HepG2 (cell line): ENCODE measurements around the gene ATG9A. TPM values are rescaled to one million over a fixed set of nuclear protein-coding genes. Genes with fewer than 3 reads are reported as not detected.
A peak's percentile ranks its signal among the peaks of the same experiment; 100 is the strongest.

Experiments
- ATAC-seq: fragments of 200-7000 bp; cut with Tn5 transposase; 3 replicates; pipeline ENCODE4 v1.9.1; 2020; ENCODE audit warnings: mild to moderate bottlenecking, moderate library complexity
- BruUV-seq: library from RNA; stranded (reverse); fragments of 400-500 nt; replicated peaks from 2 replicates; lab custom pipeline; 2021; lab: Mats Ljungman, UMichigan
- CTCF ChIA-PET: fragments of 300-600 bp; formaldehyde crosslinking; extraction: SDS; loops from one replicate; lab custom pipeline; 2021; ENCODE audit warnings: low total read pairs, inconsistent platforms, low intra/inter-chr PET ratio; lab: Yijun Ruan, JAX
- POLR2A ChIA-PET: fragments of 350-600 bp; sonication (Branson Sonifier 250); formaldehyde crosslinking; loops from one replicate; lab custom pipeline; 2020; ENCODE audit warnings: antibody characterized with exemption, inconsistent platforms; lab: Yijun Ruan, JAX
- DNase-seq: peaks from one replicate; pipeline ENCODE4 v3.0.0-alpha.2; 2015; ENCODE audit warnings: low spot score
- FAIRE-seq: peaks from 3 replicates; lab custom pipeline; 2011; peaks lifted over from hg19 to GRCh38; lab: Jason Lieb, UNC
- H2AFZ ChIP-seq: one replicate; pipeline ENCODE4 v1.6.1; 2011; ENCODE audit warnings: low read length, inconsistent platforms
- H3K27ac ChIP-seq: fragments of 300-600 bp; 3 replicates; pipeline ENCODE4 v1.8.0; 2011; ENCODE audit warnings: mixed run types, mild to moderate bottlenecking, mixed read lengths, low read length, inconsistent platforms; ENCODE audit not compliant: insufficient read depth; ENCODE audit errors: extremely low read length
- H3K27me3 ChIP-seq, 2 experiments: fragments of 200-600 bp in 1 of 2; 2 replicates in 1 of 2; 3 replicates in 1 of 2; pipeline versions ENCODE4 v1.6.0 to v1.8.0; 2011; ENCODE audit warnings: low read length in 2 of 2, mild to moderate bottlenecking in 2 of 2, moderate library complexity in 2 of 2, inconsistent platforms in 1 of 2; ENCODE audit not compliant: insufficient read depth in 2 of 2, control insufficient read depth in 1 of 2
- H3K36me3 ChIP-seq, 2 experiments: fragments of 200-600 bp in 1 of 2; replicated peaks in 1 of 2; 2 replicates in 1 of 2; 3 replicates in 1 of 2; pipeline versions ENCODE4 v1.5.1 to v1.8.0; 2011; ENCODE audit warnings: low read length in 2 of 2, inconsistent platforms in 1 of 2; ENCODE audit not compliant: insufficient read depth in 2 of 2, control insufficient read depth in 1 of 2
- H3K4me1 ChIP-seq: 2 replicates; pipeline ENCODE4 v1.5.1; 2012; ENCODE audit warnings: low read length, inconsistent platforms; ENCODE audit not compliant: insufficient read depth
- H3K4me2 ChIP-seq: 2 replicates; pipeline ENCODE4 v1.6.0; 2011; ENCODE audit warnings: low read depth, low read length, inconsistent platforms
- H3K4me3 ChIP-seq, 3 experiments: fragments of 200-600 bp in 1 of 3; sonication (generic), shearing (Covaris generic) in 1 of 3; replicated peaks in 1 of 3; 2 replicates each; pipeline ENCODE4 v1.5.1; 2011 to 2016; ENCODE audit warnings: low read length in 3 of 3, inconsistent platforms in 2 of 3, low read depth in 2 of 3, mild to moderate bottlenecking in 2 of 3, control low read depth in 1 of 3, mixed read lengths in 1 of 3; ENCODE audit not compliant: insufficient read depth in 1 of 3
- H3K79me2 ChIP-seq: one replicate; pipeline ENCODE4 v1.6.1; 2011; ENCODE audit warnings: low read length, inconsistent platforms; ENCODE audit not compliant: insufficient read depth
- H3K9ac ChIP-seq: 2 replicates; pipeline ENCODE4 v1.6.0; 2011; ENCODE audit warnings: mild to moderate bottlenecking, low read depth, low read length, inconsistent platforms; ENCODE audit not compliant: insufficient read depth
- H3K9me3 ChIP-seq: 2 replicates; pipeline ENCODE4 v1.5.1; 2012; ENCODE audit warnings: mild to moderate bottlenecking, low read length
- H4K20me1 ChIP-seq: 2 replicates; pipeline ENCODE4 v1.6.0; 2011; ENCODE audit warnings: inconsistent platforms, mild to moderate bottlenecking, low read length, moderate library complexity; ENCODE audit not compliant: insufficient read depth
- AGO2 ChIP-seq: fragments of 200-400 bp; formaldehyde crosslinking; optimal IDR thresholded peaks from 2 replicates; pipeline ENCODE3; 2017; ENCODE audit warnings: mild to moderate bottlenecking, low read depth, low read length, moderate library complexity
- CHD4 ChIP-seq: fragments of 200-600 bp; sonication (generic); IDR thresholded peaks from 2 replicates; pipeline ENCODE4 v1.7.0; 2017; ENCODE audit warnings: mild to moderate bottlenecking, low read length, borderline replicate concordance
- DRAP1 ChIP-seq: IDR thresholded peaks from 2 replicates; pipeline ENCODE4 v1.6.1; 2016; ENCODE audit warnings: missing genetic modification reagents, missing compliant biosample characterization
- ELF1 ChIP-seq: sonication (generic); formaldehyde crosslinking; IDR thresholded peaks from 2 replicates; pipeline ENCODE4 v1.4.0; 2020; ENCODE audit warnings: missing genetic modification reagents
- GZF1 ChIP-seq: sonication (generic); formaldehyde crosslinking; IDR thresholded peaks from 2 replicates; pipeline ENCODE4 v1.5.1; 2020; ENCODE audit warnings: mild to moderate bottlenecking, missing genetic modification reagents
- SPEN ChIP-seq: sonication (generic); formaldehyde crosslinking; IDR thresholded peaks from 2 replicates; pipeline ENCODE4 v1.5.1; 2020; ENCODE audit warnings: low read depth, mild to moderate bottlenecking, missing genetic modification reagents
- TAF15 ChIP-seq: fragments of 200-400 bp; formaldehyde crosslinking; IDR thresholded peaks from one replicate; pipeline ENCODE4 v1.6.1; 2018; ENCODE audit warnings: mild to moderate bottlenecking, low read depth, low read length; ENCODE audit not compliant: poor library complexity, severe bottlenecking
- TBX2 ChIP-seq: sonication (generic); formaldehyde crosslinking; IDR thresholded peaks from 2 replicates; pipeline ENCODE4 v1.5.0; 2020; ENCODE audit warnings: missing genetic modification reagents, mild to moderate bottlenecking, borderline replicate concordance
- ZMYM3 ChIP-seq: sonication (generic); formaldehyde crosslinking; IDR thresholded peaks from 2 replicates; pipeline ENCODE4 v1.5.1; 2020; ENCODE audit warnings: mild to moderate bottlenecking, missing genetic modification reagents
- ZNF431 ChIP-seq: sonication (generic); formaldehyde crosslinking; IDR thresholded peaks from 2 replicates; pipeline ENCODE4 v1.9.0; 2022; ENCODE audit warnings: missing genetic modification reagents, low read depth, mild to moderate bottlenecking, borderline replicate concordance
- ZNF557 ChIP-seq: sonication (generic); formaldehyde crosslinking; IDR thresholded peaks from 2 replicates; pipeline ENCODE4 v1.4.0; 2020; ENCODE audit warnings: missing genetic modification reagents
- ZNF709 ChIP-seq: sonication (generic); formaldehyde crosslinking; IDR thresholded peaks from 2 replicates; pipeline ENCODE4 v1.5.0; 2020; ENCODE audit warnings: mild to moderate bottlenecking, missing genetic modification reagents
- ZNF800 ChIP-seq: sonication (generic); formaldehyde crosslinking; IDR thresholded peaks from 2 replicates; pipeline ENCODE4 v1.4.0; 2020; ENCODE audit warnings: missing genetic modification reagents
- ZNF841 ChIP-seq: sonication (generic); formaldehyde crosslinking; IDR thresholded peaks from 2 replicates; pipeline ENCODE4 v1.8.1; 2023; ENCODE audit warnings: missing genetic modification reagents, borderline replicate concordance
- WGBS: methylation state at CpG from one replicate; pipeline ENCODE4 v1.1.6; 2017; ENCODE audit warnings: low lambda C conversion rate; 5-methylcytosine and 5-hydroxymethylcytosine counted together
- in situ Hi-C: cut with HindIII; loops from 2 replicates; pipeline ENCODE4 v1.10.0; 2017; ENCODE audit warnings: low pct_unique_long_range_greater_than_20kb; ENCODE audit not compliant: extremely low pct_ligation_motif_present
- intact Hi-C: fragments of 100-400 bp; cut with micrococcal nuclease; formaldehyde crosslinking; loops from one replicate; pipeline ENCODE4 v1.10.0; 2022; ENCODE audit not compliant: unreplicated experiment
- polyA plus RNA-seq, 8 experiments: library from polyadenylated mRNA; depleted of rRNA in 3 of 8; stranded (reverse) in 7 of 8; unstranded in 1 of 8; fragments of >200 nt; fragmentation: Illumina TruSeq in 4 of 8; extraction: Trizol in 4 of 8; gene quantifications; 2 replicates each; pipeline versions ENCODE4 v1.2.1 to v1.2.3, GENCODE V29; 2011 to 2016; ENCODE audit warnings: low read depth in 4 of 8, missing spikeins in 1 of 8, mixed read lengths in 1 of 8; ENCODE audit not compliant: insufficient read depth in 1 of 8
- total RNA-seq, 5 experiments: library from RNA; depleted of rRNA; stranded (reverse); fragments of >200 nt; fragmentation: Illumina TruSeq; extraction: Trizol; gene quantifications; 2 replicates each; pipeline ENCODE4 v1.2.3, GENCODE V29; 2016; ENCODE audit warnings: low read depth in 1 of 5
- TF ChIP-seq, protein P1 (sequence below): sonication (generic); formaldehyde crosslinking; IDR thresholded peaks from 2 replicates; pipeline ENCODE4 v1.5.1; 2020; ENCODE audit warnings: mild to moderate bottlenecking, missing genetic modification reagents, borderline replicate concordance
- TF ChIP-seq, protein P2 (sequence below): IDR thresholded peaks from 2 replicates; pipeline ENCODE4 v1.6.1; 2016; ENCODE audit warnings: control low read depth

ATG9A gene
- total and polyA plus RNA-seq, 2 of the 13 experiments (the other 11 are each of a cell fraction or from before 2014, with no cell fraction given), result 35.0 to 131 TPM

- peak; percentile 38; the same call in 1 of the 2 replicates for TF ChIP-seq CHD4
- TF ChIP-seq ZNF431 (CRISPR knock-in tag), result 0 out of 2 replicates have a peak, but pooled peaks have one; percentile 3
- no peak for TF ChIP-seq ELF1 (CRISPR knock-in tag)
- TF ChIP-seq ZNF557, result no peak
- peak; percentile 57 for TF ChIP-seq ZMYM3
- TF ChIP-seq DRAP1 (CRISPR knock-in tag), result no peak
Measured at GRCh38 chr2:219244789-219245147, 15.3 kb upstream of the ATG9A start (continued).

- H3K27me3 ChIP-seq, result no peaks in the 10 kb centered on the region; a peak in 1 of 5 replicates
- 89% methylated on average over 27 of the region's 28 CpGs for WGBS
- H3K9ac ChIP-seq, result no peak overlapping the region
- DNase-seq (no peak), ATAC-seq (no peak), FAIRE-seq (no peak)
- intact Hi-C loops, result no loop called here
- peaks cover 14% of the 10 kb centered on the region for H3K79me2 ChIP-seq
- peaks cover 33% of the 10 kb centered on the region for H3K4me1 ChIP-seq
- H3K4me3 ChIP-seq, result no peak overlapping the region
- H3K9me3 ChIP-seq, result no peaks in the 10 kb centered on the region
- no peak overlapping the region for H2AFZ ChIP-seq
- no peaks in the 10 kb centered on the region for H4K20me1 ChIP-seq
- no TSS peak for BruUV-seq
- H3K27ac ChIP-seq, result no peak overlapping the region
- in situ Hi-C loops, result no loop called here
- ChIA-PET CTCF (no interaction called here), POLR2A (interaction anchor here (3.2 kb wide), 1 partner anchor 25 kb away, joined by 57 read pairs; the partner anchor contains the start of gene ABCB6)
- H3K4me2 ChIP-seq, result no peak overlapping the region
- peaks cover 4 to 12% of the 10 kb centered on the region in 2 experiments for H3K36me3 ChIP-seq
- TF ChIP-seq GZF1 (CRISPR knock-in tag) (no peak), SPEN (CRISPR knock-in tag) (no peak), ZNF800 (CRISPR knock-in tag) (no peak), ZNF709 (no peak), ZNF841 (no peak), AGO2 (no peak), TAF15 (no peak), TBX2 (CRISPR knock-in tag) (no peak)
- TF ChIP-seq, protein P1, sequence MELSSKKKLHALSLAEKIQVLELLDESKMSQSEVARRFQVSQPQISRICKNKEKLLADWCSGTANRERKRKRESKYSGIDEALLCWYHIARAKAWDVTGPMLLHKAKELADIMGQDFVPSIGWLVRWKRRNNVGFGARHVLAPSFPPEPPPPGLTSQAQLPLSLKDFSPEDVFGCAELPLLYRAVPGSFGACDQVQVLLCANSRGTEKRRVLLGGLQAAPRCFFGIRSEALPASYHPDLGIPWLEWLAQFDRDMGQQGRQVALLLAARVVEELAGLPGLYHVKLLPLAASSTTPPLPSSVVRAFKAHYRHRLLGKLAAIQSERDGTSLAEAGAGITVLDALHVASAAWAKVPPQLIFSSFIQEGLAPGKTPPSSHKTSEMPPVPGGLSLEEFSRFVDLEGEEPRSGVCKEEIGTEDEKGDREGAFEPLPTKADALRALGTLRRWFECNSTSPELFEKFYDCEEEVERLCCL, result no peak
- TF ChIP-seq, protein P2, sequence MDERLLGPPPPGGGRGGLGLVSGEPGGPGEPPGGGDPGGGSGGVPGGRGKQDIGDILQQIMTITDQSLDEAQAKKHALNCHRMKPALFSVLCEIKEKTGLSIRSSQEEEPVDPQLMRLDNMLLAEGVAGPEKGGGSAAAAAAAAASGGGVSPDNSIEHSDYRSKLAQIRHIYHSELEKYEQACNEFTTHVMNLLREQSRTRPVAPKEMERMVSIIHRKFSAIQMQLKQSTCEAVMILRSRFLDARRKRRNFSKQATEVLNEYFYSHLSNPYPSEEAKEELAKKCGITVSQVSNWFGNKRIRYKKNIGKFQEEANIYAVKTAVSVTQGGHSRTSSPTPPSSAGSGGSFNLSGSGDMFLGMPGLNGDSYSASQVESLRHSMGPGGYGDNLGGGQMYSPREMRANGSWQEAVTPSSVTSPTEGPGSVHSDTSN, result no peak
Measured at GRCh38 chr2:219243291-219243761, 13.9 kb upstream of the ATG9A start.
